ENCODE data around the gene TMIE. TPM values are rescaled to one million over a fixed set of nuclear protein-coding genes. Genes with fewer than 3 reads are reported as not detected.

The TMIE gene
- total and polyA plus RNA-seq, 2 of the 8 experiments (the other 6 are each of a cell fraction or from before 2014, with no cell fraction given): 0.45 to 0.67 TPM

DNA sequence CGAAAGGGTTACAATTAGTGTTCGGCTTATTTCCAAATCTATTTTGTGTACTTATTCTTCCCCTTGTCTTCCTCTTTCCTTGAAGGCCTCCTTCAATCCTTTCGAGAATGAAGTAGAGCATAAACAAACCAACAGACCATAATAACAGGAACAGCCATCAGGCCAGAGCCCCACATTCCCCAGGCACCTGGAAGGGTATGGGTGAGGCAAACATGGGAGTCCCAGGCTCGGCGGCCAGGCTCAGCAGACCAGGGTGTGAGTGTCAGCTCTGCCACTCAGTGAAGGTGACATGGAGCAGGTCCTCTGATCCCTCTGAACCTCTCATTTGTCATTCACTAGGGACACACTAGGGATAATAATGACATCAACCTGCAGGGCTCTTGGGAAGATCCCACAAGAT, 21.5 kb upstream of the TMIE start:
- no peak overlapping the region for H4K91ac ChIP-seq (replicated peaks; ENCODE audit: insufficient read length, low read length)
- no peaks in the 10 kb centered on the region for H3K79me1 ChIP-seq (ENCODE audit: low read depth, low read length)
- no peak overlapping the region for H3K23ac ChIP-seq (ENCODE audit: insufficient read length)
- H4K20me1 ChIP-seq (replicated peaks in 1 of 2; ENCODE audit: control insufficient read depth in 1 of 2, insufficient read depth in 2 of 2, low read length in 2 of 2): peaks cover 0 to 1% of the 10 kb centered on the region in 2 experiments
- no peak overlapping the region for H2BK15ac ChIP-seq (ENCODE audit: low read length)
- H2AFZ ChIP-seq (ENCODE audit: low read length): no peak overlapping the region
- ChIA-PET POLR2A (ENCODE audit: partially characterized antibody) (interaction anchor here (1.3 kb wide), 1 partner anchor 17 kb away, joined by 3 read pairs; no protein-coding TSS in a partner anchor), CTCF (ENCODE audit: partially characterized antibody) (interaction anchor here (0.7 to 10.3 kb wide), 4 partner anchors 9 to 229 kb away, joined by 3 to 64 read pairs (median 3); partner anchors contain the start of gene ALS2CL)
- no peaks in the 10 kb centered on the region for H3K23me2 ChIP-seq (ENCODE audit: low read depth, low read length)
- no peak overlapping the region for H3K9ac ChIP-seq (replicated peaks in 1 of 4; ENCODE audit: extremely low read depth in 1 of 4, low read depth in 3 of 4, low read length in 3 of 4)
- no peak overlapping the region for H3K56ac ChIP-seq (replicated peaks; ENCODE audit: insufficient read length, low read depth, low read length)
- H3K36me3 ChIP-seq (ENCODE audit: control insufficient read depth in 2 of 4, insufficient read depth in 4 of 4, low read length in 3 of 4): no peaks in the 10 kb centered on the region
- no peak overlapping the region for H2BK120ac ChIP-seq (replicated peaks; ENCODE audit: low read depth, low read length)
- H3K14ac ChIP-seq (ENCODE audit: insufficient read length): no peak overlapping the region
- H2BK20ac ChIP-seq (ENCODE audit: low read length): no peak overlapping the region
- H3K79me2 ChIP-seq (ENCODE audit: control insufficient read depth in 1 of 2, insufficient read depth in 2 of 2, low read length in 2 of 2): no peaks in the 10 kb centered on the region
- no peak overlapping the region for H4K8ac ChIP-seq (ENCODE audit: extremely low read depth, insufficient read depth, low read length)
- H3K4me2 ChIP-seq (ENCODE audit: insufficient read depth in 1 of 2, low read depth in 2 of 2, low read length in 2 of 2): no peak overlapping the region
- FAIRE-seq: no peak
- H3K9me3 ChIP-seq (ENCODE audit: insufficient read depth in 2 of 2, low read depth in 1 of 2, low read length in 1 of 2): no peaks in the 10 kb centered on the region
- DNase-seq (ENCODE audit: low read depth in 1 of 2, low spot score in 2 of 2): no peak
- no peak overlapping the region for H3K4me3 ChIP-seq (ENCODE audit: extremely low read depth in 1 of 4, insufficient read depth in 2 of 4, low read depth in 3 of 4, low read length in 4 of 4)
- no peak overlapping the region for H4K5ac ChIP-seq (ENCODE audit: insufficient read length, low read depth, low read length)
- H3K4ac ChIP-seq (replicated peaks; ENCODE audit: insufficient read length, low read depth, low read length): no peak overlapping the region
- no peak overlapping the region for H2BK5ac ChIP-seq (ENCODE audit: low read depth, low read length)
- WGBS, 2 experiments (ENCODE audit: extremely low coverage in 1 of 2, insufficient coverage in 1 of 2, insufficient read length in 1 of 2, insufficient replicate concordance in 2 of 2, low coverage in 1 of 2, low lambda C conversion rate in 2 of 2, missing lambda C conversion rate in 1 of 2): 94% methylated on average over 5 of the region's 5 CpGs; no CpG with 5 or more reads in 1 of the 2 experiments
- H3K18ac ChIP-seq (ENCODE audit: extremely low read depth, low read length): no peak overlapping the region
- peaks cover 0 to 3% (median 0%) of the 10 kb centered on the region in 4 experiments; a peak in 1 of 7 replicates for H3K4me1 ChIP-seq (replicated peaks in 1 of 4; ENCODE audit: control insufficient read depth in 3 of 4, insufficient read depth in 4 of 4, low read length in 3 of 4)
- no peak overlapping the region for H2AK5ac ChIP-seq (ENCODE audit: low read depth, low read length)
- no peak overlapping the region for H2BK12ac ChIP-seq (ENCODE audit: low read depth, low read length)
- H3K27me3 ChIP-seq (replicated peaks in 1 of 4; ENCODE audit: control insufficient read depth in 3 of 4, extremely low read depth in 1 of 4, insufficient read depth in 3 of 4, low read length in 3 of 4): no peaks in the 10 kb centered on the region
- H3K27ac ChIP-seq (ENCODE audit: low read depth, low read length): no peak overlapping the region
- TF ChIP-seq SIX5 (IDR thresholded peaks at IDR 0.05; ENCODE audit: low read depth, low read length) (no peak), ATF3 (IDR thresholded peaks at IDR 0.05; ENCODE audit: insufficient read depth, low read depth, low read length) (no peak), CBX8 (IDR thresholded peaks at IDR 0.05; ENCODE audit: borderline replicate concordance, low read depth, low read length) (no peak), RXRA (IDR thresholded peaks at IDR 0.05; ENCODE audit: insufficient read depth, low read depth, low read length) (no peak), CHD1 (IDR thresholded peaks at IDR 0.05; ENCODE audit: low read depth, low read length) (no peak), GTF2F1 (IDR thresholded peaks at IDR 0.05; ENCODE audit: borderline replicate concordance, low read depth, low read length) (no peak), NANOG (IDR thresholded peaks at IDR 0.05; ENCODE audit: insufficient read depth, low read depth, low read length, poor library complexity, severe bottlenecking) (no peak), KDM4A (IDR thresholded peaks at IDR 0.05; ENCODE audit: low read depth, low read length, severe bottlenecking) (no peak), YY1 (IDR thresholded peaks at IDR 0.05; ENCODE audit: low read depth, low read length) (no peak), RNF2 (IDR thresholded peaks at IDR 0.05; ENCODE audit: borderline replicate concordance, low read depth, low read length, missing control alignments, poor library complexity, severe bottlenecking) (no peak), BCL11A (IDR thresholded peaks at IDR 0.05; ENCODE audit: low read depth in 2 of 2, low read length in 2 of 2) (no peak), EP300 (IDR thresholded peaks at IDR 0.05; ENCODE audit: borderline replicate concordance in 1 of 2, low read depth in 2 of 2, low read length in 2 of 2) (no peak), TAF7 (optimal IDR thresholded peaks at IDR 0.05; ENCODE audit: borderline replicate concordance, low read depth, low read length) (no peak)
